ENCODE measurements around the gene KDM4C. TPM values are rescaled to one million over a fixed set of nuclear protein-coding genes. Genes with fewer than 3 reads are reported as not detected.

KDM4C gene
- polyA plus RNA-seq, 1 experiment = 12.1 TPM

DNA sequence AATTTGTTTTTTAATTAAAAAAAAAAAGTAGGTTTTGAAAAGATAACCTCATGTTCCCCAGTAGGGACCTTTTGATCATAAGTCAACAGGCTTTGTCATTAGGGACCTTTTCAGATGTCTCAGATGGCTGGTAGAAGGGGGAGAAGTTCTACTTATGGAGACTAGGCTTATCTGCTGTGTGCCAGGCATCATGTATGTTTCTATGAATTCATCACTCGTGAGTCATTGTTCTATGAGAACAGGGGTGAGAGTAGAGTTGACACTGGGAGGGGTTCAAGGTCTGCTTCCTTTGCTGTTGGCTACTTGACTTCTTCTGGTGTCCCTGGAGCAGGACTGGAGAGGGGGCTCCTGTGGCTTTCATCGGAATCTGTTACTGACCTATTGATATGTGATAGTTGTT is 138.8 kb downstream of the KDM4C start:
- TF ChIP-seq CTCF (IDR thresholded peaks at IDR 0.05; ENCODE audit: low read depth, low read length) = no peak

GRCh38 chr9:6897207-6897822 is 139.5 kb downstream of the KDM4C start:
- Histone ChIP-seq H3K4me3 (ENCODE audit: low read depth, low read length) (no peak overlapping the region), H3K9me3 (ENCODE audit: control insufficient read depth, insufficient read depth, low read length) (no peaks in the 10 kb centered on the region), H3K27me3 (ENCODE audit: control insufficient read depth, insufficient read depth, low read length) (no peaks in the 10 kb centered on the region), H3K27ac (ENCODE audit: low read depth, low read length) (no peak overlapping the region)
- no peak for TF ChIP-seq CTCF (IDR thresholded peaks at IDR 0.05; ENCODE audit: low read depth, low read length)
- ChIA-PET CTCF (interaction anchor here (0.6 to 1.7 kb wide), 3 partner anchors 10 to 700 kb away, joined by 3 to 10 read pairs (median 4); no protein-coding TSS in a partner anchor), POLR2A (no interaction called here)
- no peak for DNase-seq (ENCODE audit: low read depth, low spot score)

More for the DNA sequence above, 138.8 kb downstream of the KDM4C start:
- Histone ChIP-seq H3K27ac (ENCODE audit: low read depth, low read length) (no peak overlapping the region), H3K4me3 (ENCODE audit: low read depth, low read length) (no peak overlapping the region), H3K27me3 (ENCODE audit: control insufficient read depth, insufficient read depth, low read length) (no peaks in the 10 kb centered on the region), H3K9me3 (ENCODE audit: control insufficient read depth, insufficient read depth, low read length) (no peaks in the 10 kb centered on the region)
- ChIA-PET CTCF (no interaction called here), POLR2A (no interaction called here)
- DNase-seq (ENCODE audit: low read depth, low spot score) = no peak

- ChIA-PET POLR2A (no interaction called here), CTCF (interaction anchor here (0.9 to 1.7 kb wide), 2 partner anchors 9 to 71 kb away, joined by 3 to 10 read pairs; no protein-coding TSS in a partner anchor)
Observed at GRCh38 chr9:6897898-6898302, 140.1 kb downstream of the KDM4C start.

DNA sequence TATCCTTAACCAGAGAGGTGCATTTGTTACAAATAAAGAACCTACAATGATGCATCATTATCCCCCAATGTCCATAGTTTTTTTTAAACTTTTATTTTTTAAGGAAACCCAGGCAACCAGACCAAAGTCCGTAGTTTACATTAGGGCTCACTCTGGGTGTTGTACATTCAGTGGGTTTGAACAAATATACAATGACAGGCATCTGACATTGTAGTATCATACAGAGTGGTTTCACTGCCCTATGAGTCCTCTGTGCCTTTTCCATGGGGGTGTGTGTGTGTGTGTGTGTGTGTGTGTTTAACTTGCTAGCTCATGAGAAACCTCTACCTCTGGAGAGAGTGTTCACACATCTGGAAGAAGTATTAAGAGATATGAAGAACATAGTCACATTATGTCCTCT is 141.5 kb downstream of the KDM4C start:
- no peak for TF ChIP-seq CTCF (IDR thresholded peaks at IDR 0.05; ENCODE audit: low read depth, low read length)
- H3K27me3 ChIP-seq (ENCODE audit: control insufficient read depth, insufficient read depth, low read length) = no peaks in the 10 kb centered on the region
- no peak overlapping the region for H3K27ac ChIP-seq (ENCODE audit: low read depth, low read length)
- ChIA-PET POLR2A (interaction anchor here (0.6 kb wide), 1 partner anchor 94 kb away, joined by 3 read pairs; no protein-coding TSS in a partner anchor), CTCF (interaction anchor here (1.2 kb wide), 1 partner anchor 72 kb away, joined by 5 read pairs; no protein-coding TSS in a partner anchor)
- H3K9me3 ChIP-seq (ENCODE audit: control insufficient read depth, insufficient read depth, low read length) = no peaks in the 10 kb centered on the region
- no peak overlapping the region for H3K4me3 ChIP-seq (ENCODE audit: low read depth, low read length)
- no peak for DNase-seq (ENCODE audit: low read depth, low spot score)

More at GRCh38 chr9:6897898-6898302, 140.1 kb downstream of the KDM4C start:
- no peaks in the 10 kb centered on the region for H3K27me3 ChIP-seq (ENCODE audit: control insufficient read depth, insufficient read depth, low read length)
- no peak overlapping the region for H3K4me3 ChIP-seq (ENCODE audit: low read depth, low read length)
- H3K27ac ChIP-seq (ENCODE audit: low read depth, low read length) = no peak overlapping the region
- no peak for TF ChIP-seq CTCF (IDR thresholded peaks at IDR 0.05; ENCODE audit: low read depth, low read length)
- DNase-seq (ENCODE audit: low read depth, low spot score) = no peak
- no peaks in the 10 kb centered on the region for H3K9me3 ChIP-seq (ENCODE audit: control insufficient read depth, insufficient read depth, low read length)

GRCh38 chr9:6900440-6900883 is 142.7 kb downstream of the KDM4C start:
- POLR2A ChIA-PET = no interaction called here
- TF ChIP-seq CTCF (IDR thresholded peaks at IDR 0.05; ENCODE audit: low read depth, low read length) = no peak
- no peak overlapping the region for H3K27ac ChIP-seq (ENCODE audit: low read depth, low read length)
- CTCF ChIA-PET = no interaction called here
- no peak for DNase-seq (ENCODE audit: low read depth, low spot score)
- no peaks in the 10 kb centered on the region for H3K27me3 ChIP-seq (ENCODE audit: control insufficient read depth, insufficient read depth, low read length)
- H3K9me3 ChIP-seq (ENCODE audit: control insufficient read depth, insufficient read depth, low read length) = no peaks in the 10 kb centered on the region
- H3K4me3 ChIP-seq (ENCODE audit: low read depth, low read length) = no peak overlapping the region
